Measurements from ENCODE around the gene LRRTM4.

GRCh38 chr2:77149565-77149964 is 372.6 kb downstream of the LRRTM4 start:
- TF ChIP-seq EZH2phosphoT487 (IDR thresholded peaks at IDR 0.05; ENCODE audit: insufficient read depth, low read depth) (no peak), EZH2 (IDR thresholded peaks at IDR 0.05; ENCODE audit: insufficient read depth, poor library complexity, severe bottlenecking) (no peak)

All from GM23248 (cell line).